GM12872 (cell line): ENCODE measurements around the gene ATP8B1.

Experiments used
- CTCF ChIP-seq: IDR thresholded peaks from 3 replicates; pipeline ENCODE4 v1.5.1; 2011; ENCODE audit warnings: low read depth, mild to moderate bottlenecking, low read length, moderate library complexity; ENCODE audit not compliant: insufficient read depth

The ATP8B1 gene

GRCh38 chr18:57789090-57789489, 14.0 kb downstream of the ATP8B1 start:
- TF ChIP-seq CTCF: no peak

GRCh38 chr18:57787068-57787685, 15.9 kb downstream of the ATP8B1 start:
- no peak for TF ChIP-seq CTCF

- TF ChIP-seq CTCF: no peak
Measured at GRCh38 chr18:57785751-57786437, 17.2 kb downstream of the ATP8B1 start.

GRCh38 chr18:57784801-57785114, 18.4 kb downstream of the ATP8B1 start:
- TF ChIP-seq CTCF: no peak

GRCh38 chr18:57784034-57784800, 18.9 kb downstream of the ATP8B1 start:
- TF ChIP-seq CTCF: no peak

- TF ChIP-seq CTCF: no peak
Measured at GRCh38 chr18:57782049-57782448, 21.1 kb downstream of the ATP8B1 start.

- TF ChIP-seq CTCF: no peak
Measured at GRCh38 chr18:57780706-57781347, 22.3 kb downstream of the ATP8B1 start.
